DMS53 (cell line): ENCODE measurements around the gene GRIA4.
A peak's percentile ranks its signal among the peaks of the same experiment; 100 is the strongest.

Experiments used
- DNase-seq: peaks from one replicate; lab custom pipeline; 2025; lab: John Stamatoyannopoulos, UW

The GRIA4 gene

DNA sequence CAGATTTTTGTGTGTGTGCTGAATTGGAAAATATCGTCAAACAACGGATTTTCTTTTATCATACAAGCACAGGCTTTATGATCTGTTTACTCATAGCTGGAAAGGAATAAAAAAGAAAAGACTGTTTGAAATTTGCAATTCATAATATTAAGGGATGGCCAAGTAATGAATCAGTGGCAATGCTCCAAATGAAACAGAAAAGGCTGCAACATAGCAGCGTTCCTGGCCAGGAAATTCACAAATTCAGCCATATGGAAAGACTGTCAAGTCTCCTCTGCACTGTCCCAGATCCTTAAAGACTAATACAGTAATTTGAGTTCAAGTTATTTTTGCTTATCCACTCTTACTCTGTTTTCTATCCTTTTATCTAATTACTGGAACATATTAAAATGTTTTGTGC, 313.9 kb downstream of the GRIA4 start:
- DNase-seq = no peak

DNA sequence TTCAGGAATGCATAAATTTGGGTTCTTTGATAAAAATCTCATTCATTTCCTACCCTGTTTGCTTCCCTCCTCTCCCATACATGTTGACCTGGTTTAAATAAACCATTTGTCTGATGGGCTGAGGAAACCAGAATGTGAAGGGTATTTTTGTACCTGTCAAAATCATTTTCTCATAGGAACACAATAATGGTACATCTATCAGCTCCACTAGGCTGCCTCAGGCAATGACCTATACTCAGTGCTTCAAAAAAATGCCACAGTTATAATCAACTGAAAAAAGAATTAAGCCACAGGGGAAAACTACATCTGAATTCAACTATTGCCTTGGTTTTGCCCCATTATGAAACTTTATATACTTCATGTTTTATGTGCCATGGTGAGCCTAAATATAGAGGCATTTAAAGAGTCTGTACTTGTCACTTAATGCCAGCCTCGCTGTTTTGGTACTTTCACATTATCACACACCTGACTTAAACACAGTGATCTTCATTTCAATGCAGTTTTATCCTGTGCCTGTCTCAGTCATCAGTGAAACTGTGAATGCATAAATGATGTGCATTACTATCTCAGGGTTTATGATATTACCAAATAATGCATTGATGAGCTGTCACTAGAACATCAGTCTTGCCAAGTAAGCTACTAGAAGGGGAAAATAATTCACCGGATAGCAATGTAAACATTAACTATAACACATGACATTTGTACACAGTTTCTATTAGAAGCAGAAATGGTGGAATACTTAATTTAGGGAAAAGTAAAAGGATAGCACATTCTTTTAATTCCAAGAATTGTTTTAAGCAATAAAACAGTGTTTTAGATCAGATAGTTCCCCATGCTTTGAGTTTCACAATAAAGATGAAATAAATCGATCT, 319.4 kb downstream of the GRIA4 start:
- DNase-seq = no peak

DNA sequence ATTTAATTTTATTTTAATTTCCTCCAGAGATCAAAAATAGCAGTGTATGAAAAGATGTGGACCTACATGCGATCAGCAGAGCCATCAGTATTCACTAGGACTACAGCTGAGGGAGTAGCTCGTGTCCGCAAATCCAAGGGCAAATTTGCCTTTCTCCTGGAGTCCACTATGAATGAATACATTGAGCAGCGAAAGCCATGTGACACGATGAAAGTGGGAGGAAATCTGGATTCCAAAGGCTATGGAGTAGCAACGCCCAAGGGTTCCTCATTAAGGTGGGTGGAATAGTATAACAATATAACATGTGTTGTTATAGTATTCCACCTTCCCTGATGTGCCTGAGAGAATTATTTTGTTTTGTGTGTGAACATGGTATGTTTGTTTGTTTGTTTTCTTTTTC, 323.8 kb downstream of the GRIA4 start:
- DNase-seq = no peak

GRCh38 chr11:105935791-105936190, 325.9 kb downstream of the GRIA4 start:
- DNase-seq = peak; percentile 42

- peak; percentile 81 for DNase-seq
Observed at GRCh38 chr11:105937331-105937730, 327.5 kb downstream of the GRIA4 start.

GRCh38 chr11:105937738-105938137, 327.9 kb downstream of the GRIA4 start:
- DNase-seq = peak; percentile 67

- no peak for DNase-seq
Observed at GRCh38 chr11:105942921-105943320, 333.0 kb downstream of the GRIA4 start.

GRCh38 chr11:105948918-105949590, 339.2 kb downstream of the GRIA4 start:
- no peak for DNase-seq

DNA sequence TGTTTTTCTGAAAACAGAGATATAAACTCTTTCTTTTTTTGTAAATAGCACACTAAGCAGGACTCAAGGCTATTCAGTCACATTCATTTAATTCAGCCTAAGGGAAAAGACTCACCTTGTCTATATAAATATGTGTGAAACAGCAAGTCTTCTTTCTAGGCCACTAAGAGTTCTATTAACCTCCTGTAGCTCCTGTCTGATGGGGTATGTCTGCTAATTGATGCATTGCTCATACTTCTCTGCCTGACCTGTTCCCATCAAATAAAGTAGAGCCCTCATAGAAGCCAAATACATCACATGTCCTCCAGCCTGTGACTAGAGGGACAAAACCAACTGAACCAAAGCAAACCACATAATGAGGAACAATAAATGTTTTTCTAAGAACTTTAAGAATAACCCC, 344.0 kb downstream of the GRIA4 start:
- peak; percentile 5 for DNase-seq

GRCh38 chr11:105960252-105961245, 350.7 kb downstream of the GRIA4 start:
- peak; percentile 95 for DNase-seq

DNA sequence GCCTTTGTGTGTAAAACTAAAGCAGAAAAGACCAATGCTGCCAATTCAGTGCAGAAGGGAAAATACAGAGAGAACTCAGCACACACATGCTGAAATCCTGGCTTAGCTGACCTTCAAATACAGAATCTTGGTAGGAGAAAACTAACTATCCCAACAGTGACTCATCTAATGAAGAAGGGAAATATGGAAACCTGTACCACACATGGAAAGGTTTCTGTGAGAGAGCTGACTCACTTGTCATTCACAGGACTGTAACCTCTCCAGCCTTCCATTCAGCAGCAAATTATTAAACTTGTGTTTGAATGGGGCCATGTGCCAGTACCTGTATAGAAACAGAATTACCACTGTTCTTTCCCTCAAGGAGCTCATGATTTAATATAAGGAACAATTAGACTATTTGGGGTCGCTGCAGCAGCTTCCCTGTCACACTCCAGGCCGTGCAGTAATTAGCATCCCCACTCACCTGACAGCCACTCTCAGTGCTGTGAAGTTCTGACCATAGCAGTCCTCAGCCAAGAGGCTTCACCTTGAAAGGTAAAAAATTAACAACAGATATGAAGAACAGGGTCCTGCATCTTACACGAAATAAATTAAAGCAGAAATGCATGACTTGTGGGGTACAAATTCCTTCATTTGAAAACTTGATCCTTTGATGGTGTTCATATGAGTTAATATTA, 358.3 kb downstream of the GRIA4 start:
- DNase-seq = peak; percentile 61

GRCh38 chr11:105969756-105970155, 359.9 kb downstream of the GRIA4 start:
- no peak for DNase-seq

DNA sequence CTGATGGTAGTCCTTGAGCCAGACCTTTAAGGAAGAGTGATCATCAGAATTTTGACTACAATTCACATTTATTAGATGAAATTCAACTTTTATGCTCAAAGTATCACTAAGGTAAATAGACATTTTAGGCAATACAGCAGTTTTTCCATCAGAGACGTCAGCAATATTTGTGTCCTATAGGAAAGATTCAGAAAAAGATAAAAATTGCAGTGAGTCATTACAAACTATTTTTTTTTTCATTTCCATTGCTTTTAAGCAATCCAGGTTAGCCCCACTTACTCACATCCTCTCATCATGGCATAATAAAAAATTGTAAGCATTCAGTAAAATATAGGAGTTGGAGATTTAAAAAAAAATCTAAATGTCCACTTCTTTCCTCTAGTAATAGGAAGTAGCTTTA, 365.3 kb downstream of the GRIA4 start:
- DNase-seq = no peak

GRCh38 chr11:105979997-105980703, 370.3 kb downstream of the GRIA4 start:
- DNase-seq = no peak

DNA sequence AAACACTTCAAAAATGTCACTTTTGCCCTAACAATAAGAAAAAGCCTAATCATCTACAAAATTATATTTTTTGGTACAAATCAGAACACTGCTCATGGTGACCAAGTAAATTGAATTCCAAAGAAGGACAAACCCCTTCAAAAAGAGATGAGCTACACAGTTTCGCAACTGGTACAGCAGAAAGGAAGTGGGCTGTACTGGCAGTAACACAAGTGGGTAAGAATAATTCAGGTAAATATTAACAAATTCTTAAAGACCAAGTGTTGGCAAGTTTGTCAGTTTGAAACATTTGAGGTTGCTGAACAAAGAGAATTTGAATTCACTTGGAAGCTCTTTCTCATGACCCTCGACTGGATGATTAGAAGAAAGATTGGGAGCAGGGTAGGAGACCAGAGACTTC, 376.7 kb downstream of the GRIA4 start:
- DNase-seq = no peak

DNA sequence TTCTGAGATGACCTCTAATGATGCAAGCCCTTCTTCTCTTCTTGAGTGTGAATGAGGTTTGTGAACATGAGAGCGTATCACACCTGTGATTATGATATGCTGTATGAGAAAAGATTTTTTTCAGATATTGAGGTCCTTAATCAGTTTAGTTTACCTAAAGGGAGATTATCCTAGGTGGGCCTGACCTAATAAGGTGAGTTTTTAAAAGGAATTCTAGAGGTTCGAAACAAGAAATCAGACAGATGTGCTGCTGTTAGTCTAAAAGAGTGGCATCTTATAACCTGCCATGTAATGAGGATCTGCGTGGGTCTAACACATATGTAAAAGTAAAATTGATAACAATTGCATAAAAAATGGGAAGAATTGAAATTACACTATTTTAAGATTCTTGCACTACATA, 378.3 kb downstream of the GRIA4 start:
- DNase-seq = no peak

- no peak for DNase-seq
Observed at GRCh38 chr11:105989124-105989523, 379.3 kb downstream of the GRIA4 start.

DNA sequence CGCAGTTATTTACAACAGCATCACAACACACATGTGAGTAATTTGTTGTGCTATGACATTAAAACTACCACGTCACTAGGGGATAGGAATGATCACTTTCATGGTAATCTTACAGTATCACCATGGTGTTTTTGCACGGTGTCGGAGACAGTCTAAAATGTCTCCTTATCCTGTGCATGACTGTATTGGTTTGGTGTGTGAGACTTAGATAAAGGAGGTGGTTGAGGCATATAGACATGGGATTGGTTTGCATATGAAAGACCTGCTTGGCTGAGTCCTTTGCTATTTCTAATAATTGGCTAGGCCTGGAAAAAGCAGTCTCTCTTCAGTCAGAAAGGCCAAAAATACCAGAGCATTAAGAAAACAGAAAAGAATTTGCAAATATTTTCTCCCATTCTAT, 382.0 kb downstream of the GRIA4 start:
- no peak for DNase-seq

GRCh38 chr11:106001304-106002012, 391.6 kb downstream of the GRIA4 start:
- peak; percentile 12 for DNase-seq

GRCh38 chr11:106003094-106003493, 393.2 kb downstream of the GRIA4 start:
- peak; percentile 42 for DNase-seq
